SK-N-MC (cell line): ENCODE data around the gene PCTP.

Experiments used
- EZH2 ChIP-seq: fragments of 200-600 bp; sonication (generic); IDR thresholded peaks from one replicate; pipeline ENCODE4 v1.6.1; 2017; ENCODE audit warnings: antibody characterized with exemption
- FOXP2 ChIP-seq: optimal IDR thresholded peaks from 2 replicates; pipeline ENCODE3; 2011; ENCODE audit warnings: mild to moderate bottlenecking, moderate library complexity; ENCODE audit not compliant: insufficient read depth; ENCODE audit errors: extremely low read length, control extremely low read depth
- POLR2AphosphoS5 ChIP-seq: IDR thresholded peaks from 2 replicates; pipeline ENCODE4 v1.6.1; 2012; ENCODE audit warnings: mild to moderate bottlenecking, low read depth, low read length, borderline replicate concordance

- TF ChIP-seq POLR2AphosphoS5, result no peak
- TF ChIP-seq EZH2, result no peak
- no peak for TF ChIP-seq FOXP2
These were observed 26.7 kb downstream of the PCTP start for GRCh38 chr17:55777471-55777971.
